Fibroblast of lung (primary cell): ENCODE data around the gene TREX2. TPM values are rescaled to one million over a fixed set of nuclear protein-coding genes. Genes with fewer than 3 reads are reported as not detected.

Experiments
- DNase-seq, 2 donors: peaks; one replicate each; pipeline versions ENCODE4 v3.0.0 to v3.0.0-alpha.2; 2010; ENCODE audit warnings: low read depth in 2 of 2
- H2AFZ ChIP-seq: 2 replicates; pipeline ENCODE4 v1.5.1; 2012; ENCODE audit warnings: low read length, control low read depth, inconsistent platforms
- H3K27ac ChIP-seq: 2 replicates; pipeline ENCODE4 v1.5.1; 2011; ENCODE audit warnings: low read length, control low read depth; ENCODE audit not compliant: insufficient read depth
- H3K27me3 ChIP-seq: 2 replicates; pipeline ENCODE4 v1.5.1; 2011; ENCODE audit warnings: mild to moderate bottlenecking, low read length; ENCODE audit not compliant: control insufficient read depth, insufficient read depth
- H3K36me3 ChIP-seq: 2 replicates; pipeline ENCODE4 v1.5.1; 2011; ENCODE audit warnings: low read length; ENCODE audit not compliant: control insufficient read depth, insufficient read depth
- H3K4me1 ChIP-seq: 2 replicates; pipeline ENCODE4 v1.5.1; 2011; ENCODE audit warnings: low read length; ENCODE audit not compliant: control insufficient read depth, insufficient read depth; ENCODE audit errors: extremely low read depth
- H3K4me2 ChIP-seq: 2 replicates; pipeline ENCODE4 v1.5.1; 2011; ENCODE audit warnings: low read length, control low read depth; ENCODE audit not compliant: insufficient read depth; ENCODE audit errors: extremely low read depth
- H3K4me3 ChIP-seq, 4 experiments: fragments of 200-600 bp in 1 of 4; sonication (generic) in 1 of 4; replicated peaks in 1 of 4; 2 replicates each; pipeline ENCODE4 v1.5.1; 2011 to 2016; ENCODE audit warnings: low read length in 4 of 4, low read depth in 3 of 4, mild to moderate bottlenecking in 3 of 4, control low read depth in 2 of 4, inconsistent platforms in 1 of 4, mixed read lengths in 1 of 4; ENCODE audit not compliant: insufficient read depth in 1 of 4; ENCODE audit errors: control extremely low read depth in 1 of 4
- H3K79me2 ChIP-seq: 2 replicates; pipeline ENCODE4 v1.5.1; 2012; ENCODE audit warnings: mild to moderate bottlenecking, low read length, inconsistent platforms; ENCODE audit not compliant: control insufficient read depth, insufficient read depth
- H3K9ac ChIP-seq: 2 replicates; pipeline ENCODE4 v1.5.1; 2011; ENCODE audit warnings: mild to moderate bottlenecking, low read length, control low read depth; ENCODE audit not compliant: insufficient read depth
- H3K9me3 ChIP-seq: 2 replicates; pipeline ENCODE4 v1.5.1; 2012; ENCODE audit warnings: low read depth, low read length; ENCODE audit not compliant: control insufficient read depth, insufficient read depth
- H4K20me1 ChIP-seq: 2 replicates; pipeline ENCODE4 v1.5.1; 2011; ENCODE audit warnings: low read length; ENCODE audit not compliant: control insufficient read depth, insufficient read depth; ENCODE audit errors: extremely low read depth
- EZH2 ChIP-seq: IDR thresholded peaks from 2 replicates; pipeline ENCODE4 v1.5.1; 2012; ENCODE audit warnings: low read length, control low read depth, mild to moderate bottlenecking; ENCODE audit errors: missing control alignments
- polyA plus RNA-seq, 2 donors: library from polyadenylated mRNA; depleted of rRNA in 1 of 2; stranded (reverse) in 1 of 2; unstranded in 1 of 2; fragments of >200 nt; gene quantifications; 2 replicates each; pipeline ENCODE4 v1.2.1, GENCODE V29; 2011 to 2012; ENCODE audit warnings: missing spikeins in 1 of 2
- total RNA-seq: library from RNA; depleted of rRNA; stranded (reverse); fragments of >200 nt; gene quantifications from 2 replicates; pipeline ENCODE4 v1.2.1, GENCODE V29; 2014
- TF ChIP-seq, protein P1 (sequence below), 2 donors: IDR thresholded peaks in 1 of 2; conservative IDR thresholded peaks in 1 of 2; 1 replicate in 1 of 2; 2 replicates in 1 of 2; pipeline ENCODE4 v1.5.1; 2011 to 2012; ENCODE audit warnings: low read length in 2 of 2, control low read depth in 1 of 2, inconsistent platforms in 1 of 2, low read depth in 1 of 2, mild to moderate bottlenecking in 1 of 2

Gene TREX2
- total and polyA plus RNA-seq, 2 donors (not counting 1 experiment from before 2014, with no cell fraction given) = 3.1 TPM; not detected in 1

GRCh38 chrX:153441981-153442380 is 3.9 kb downstream of the TREX2 start:
- H3K9ac ChIP-seq = no peak overlapping the region
- no peak for DNase-seq

DNA sequence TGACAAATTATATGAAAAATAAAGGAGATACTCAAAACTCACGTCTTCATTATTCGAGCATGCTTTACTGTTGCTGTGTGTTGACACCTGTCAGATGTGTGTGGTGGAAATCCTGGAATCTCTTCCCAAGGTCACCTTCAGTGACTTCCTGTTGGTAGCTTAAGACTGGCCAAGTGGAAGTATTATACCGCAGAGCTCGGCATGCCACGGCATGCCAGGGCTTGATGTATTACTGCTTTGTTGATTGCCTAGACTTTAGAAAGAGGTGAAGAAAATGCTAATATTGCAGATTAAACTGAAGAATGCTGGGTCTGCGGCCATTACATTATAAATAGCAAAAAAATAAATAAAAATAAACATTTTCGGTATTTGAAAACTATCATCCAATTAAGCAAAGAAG is 4.6 kb downstream of the TREX2 start:
- H3K9me3 ChIP-seq = no peaks in the 10 kb centered on the region
- TF ChIP-seq, protein P1, sequence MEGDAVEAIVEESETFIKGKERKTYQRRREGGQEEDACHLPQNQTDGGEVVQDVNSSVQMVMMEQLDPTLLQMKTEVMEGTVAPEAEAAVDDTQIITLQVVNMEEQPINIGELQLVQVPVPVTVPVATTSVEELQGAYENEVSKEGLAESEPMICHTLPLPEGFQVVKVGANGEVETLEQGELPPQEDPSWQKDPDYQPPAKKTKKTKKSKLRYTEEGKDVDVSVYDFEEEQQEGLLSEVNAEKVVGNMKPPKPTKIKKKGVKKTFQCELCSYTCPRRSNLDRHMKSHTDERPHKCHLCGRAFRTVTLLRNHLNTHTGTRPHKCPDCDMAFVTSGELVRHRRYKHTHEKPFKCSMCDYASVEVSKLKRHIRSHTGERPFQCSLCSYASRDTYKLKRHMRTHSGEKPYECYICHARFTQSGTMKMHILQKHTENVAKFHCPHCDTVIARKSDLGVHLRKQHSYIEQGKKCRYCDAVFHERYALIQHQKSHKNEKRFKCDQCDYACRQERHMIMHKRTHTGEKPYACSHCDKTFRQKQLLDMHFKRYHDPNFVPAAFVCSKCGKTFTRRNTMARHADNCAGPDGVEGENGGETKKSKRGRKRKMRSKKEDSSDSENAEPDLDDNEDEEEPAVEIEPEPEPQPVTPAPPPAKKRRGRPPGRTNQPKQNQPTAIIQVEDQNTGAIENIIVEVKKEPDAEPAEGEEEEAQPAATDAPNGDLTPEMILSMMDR (conservative IDR thresholded peaks at IDR 0.05 in 1 of 2, IDR thresholded peaks at IDR 0.05 in 1 of 2; ENCODE audit: low read depth in 1 of 2, low read length in 2 of 2) = no peak
- no peak for TF ChIP-seq EZH2
- no peaks in the 10 kb centered on the region for H4K20me1 ChIP-seq
- H3K4me3 ChIP-seq = no peak overlapping the region
- no peak overlapping the region for H2AFZ ChIP-seq
- H3K4me2 ChIP-seq = no peak overlapping the region
- H3K36me3 ChIP-seq = no peaks in the 10 kb centered on the region
- no peaks in the 10 kb centered on the region for H3K79me2 ChIP-seq
- no peaks in the 10 kb centered on the region for H3K4me1 ChIP-seq
- no peak overlapping the region for H3K27ac ChIP-seq
- no peaks in the 10 kb centered on the region for H3K27me3 ChIP-seq
- no peak for DNase-seq
- no peak overlapping the region for H3K9ac ChIP-seq

More at GRCh38 chrX:153441981-153442380, 3.9 kb downstream of the TREX2 start:
- no peaks in the 10 kb centered on the region for H3K27me3 ChIP-seq
- H3K4me3 ChIP-seq = no peak overlapping the region
- no peak for TF ChIP-seq EZH2
- TF ChIP-seq, protein P1 (conservative IDR thresholded peaks at IDR 0.05 in 1 of 2, IDR thresholded peaks at IDR 0.05 in 1 of 2; ENCODE audit: low read depth in 1 of 2, low read length in 2 of 2) = no peak
- no peak overlapping the region for H2AFZ ChIP-seq
- no peaks in the 10 kb centered on the region for H3K79me2 ChIP-seq
- no peaks in the 10 kb centered on the region for H3K36me3 ChIP-seq
- no peak overlapping the region for H3K27ac ChIP-seq
- no peak overlapping the region for H3K4me2 ChIP-seq
- H3K9me3 ChIP-seq = no peaks in the 10 kb centered on the region
- no peaks in the 10 kb centered on the region for H4K20me1 ChIP-seq
- no peaks in the 10 kb centered on the region for H3K4me1 ChIP-seq

GRCh38 chrX:153440556-153441135 is 5.2 kb downstream of the TREX2 start:
- no peak for TF ChIP-seq EZH2
- TF ChIP-seq, protein P1 (conservative IDR thresholded peaks at IDR 0.05 in 1 of 2, IDR thresholded peaks at IDR 0.05 in 1 of 2; ENCODE audit: low read depth in 1 of 2, low read length in 2 of 2) = no peak
- no peaks in the 10 kb centered on the region for H3K4me1 ChIP-seq
- no peaks in the 10 kb centered on the region for H3K36me3 ChIP-seq
- H3K4me3 ChIP-seq = no peak overlapping the region
- no peaks in the 10 kb centered on the region for H3K27me3 ChIP-seq
- H3K9ac ChIP-seq = no peak overlapping the region
- no peak overlapping the region for H3K4me2 ChIP-seq
- no peak for DNase-seq
- H2AFZ ChIP-seq = no peak overlapping the region
- H3K27ac ChIP-seq = no peak overlapping the region
- H3K9me3 ChIP-seq = no peaks in the 10 kb centered on the region
- no peaks in the 10 kb centered on the region for H3K79me2 ChIP-seq
- H4K20me1 ChIP-seq = no peaks in the 10 kb centered on the region
